Activated naive CD4-positive, alpha-beta T cell treated with anti-CD3 and anti-CD28 coated beads, Interleukin-2, amount 50 U/mL, for 72 hours (primary cell): ENCODE measurements around the gene ADSS1. TPM values are rescaled to one million over a fixed set of nuclear protein-coding genes. Genes with fewer than 3 reads are reported as not detected.
"Not testable (repeated sequence)": the region's sequence is repeated elsewhere in the genome, so short reads cannot be mapped to it uniquely, and the experiment has no call there.

Experiments used
- ATAC-seq, 2 donors: fragments of 150-1000 bp; cut with Tn5 transposase; 2 replicates each; pipeline ENCODE4 v1.10.0; 2021; ENCODE audit warnings: mild to moderate bottlenecking in 2 of 2, moderate library complexity in 2 of 2
- DNase-seq, 2 donors: peaks; one replicate each; pipeline ENCODE4 v3.0.0; 2021 to 2022; ENCODE audit warnings: low spot score in 2 of 2
- H3K27ac Mint-ChIP-seq, 2 donors: one replicate each; pipeline ENCODE4 v1.8.0; 2022; ENCODE audit warnings: mild to moderate bottlenecking in 2 of 2, mixed read lengths in 2 of 2
- H3K36me3 Mint-ChIP-seq, 2 donors: one replicate each; pipeline ENCODE4 v1.8.0; 2022; ENCODE audit warnings: mixed read lengths in 2 of 2
- H3K9me3 Mint-ChIP-seq, 2 donors: one replicate each; pipeline ENCODE4 v1.8.0; 2022; ENCODE audit warnings: mixed read lengths in 2 of 2
- total RNA-seq, 2 donors: library from RNA; stranded (reverse); gene quantifications; one replicate each; pipeline ENCODE4 v1.2.3, GENCODE V29; 2022

ADSS1 gene
- total RNA-seq, 2 donors from 2014 or later = 2.7 to 7.3 TPM

DNA sequence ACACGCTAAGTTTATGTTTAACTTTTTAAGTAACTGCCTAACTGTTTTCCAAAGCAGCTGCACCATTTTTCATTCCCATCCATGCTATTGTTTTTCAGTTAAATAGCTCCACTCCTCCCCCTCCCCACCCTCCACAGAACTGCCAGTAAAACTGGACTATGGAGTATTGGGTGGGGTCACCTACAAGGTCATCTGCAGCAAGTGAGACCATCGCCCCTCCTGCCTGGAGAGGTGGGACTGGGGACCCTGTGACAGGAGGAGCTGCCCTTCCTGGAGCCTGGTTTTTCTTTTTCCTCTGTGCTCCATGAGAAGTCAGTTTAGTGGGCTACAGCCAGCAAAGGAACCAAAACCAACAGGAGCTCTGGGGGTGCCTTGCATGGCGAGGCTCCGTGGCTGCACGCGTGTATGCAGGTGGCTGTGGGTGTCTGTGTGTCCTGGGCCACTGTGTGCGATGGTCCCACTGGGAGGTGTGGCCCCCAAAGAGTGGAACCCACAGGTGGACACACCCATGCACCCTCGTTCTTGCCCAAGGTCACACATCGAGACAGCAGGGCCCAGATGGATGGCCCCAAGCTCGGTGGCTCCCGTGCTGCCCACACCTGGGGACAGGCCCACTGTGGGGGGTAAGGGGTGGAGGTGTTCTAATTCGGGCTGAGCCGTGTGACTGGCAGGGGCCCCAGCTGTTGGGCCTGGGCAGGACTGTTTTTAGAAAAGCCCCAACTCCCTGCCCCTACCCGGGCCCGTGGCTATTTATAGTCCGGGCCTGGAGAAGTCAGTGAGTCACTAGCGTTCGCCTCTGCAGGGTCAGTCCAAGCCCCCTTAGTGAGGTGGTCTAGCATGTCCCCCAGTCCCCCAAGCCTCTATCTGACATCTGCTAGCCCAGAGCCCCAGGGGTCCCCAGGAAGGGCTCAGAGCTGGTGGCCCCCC is 2.3 kb upstream of the ADSS1 start:
- no peaks in the 10 kb centered on the region for H3K9me3 Mint-ChIP-seq
- DNase-seq (no peak), ATAC-seq (no peak)
- no peaks in the 10 kb centered on the region for H3K36me3 Mint-ChIP-seq
- no peak overlapping the region for H3K27ac Mint-ChIP-seq

DNA sequence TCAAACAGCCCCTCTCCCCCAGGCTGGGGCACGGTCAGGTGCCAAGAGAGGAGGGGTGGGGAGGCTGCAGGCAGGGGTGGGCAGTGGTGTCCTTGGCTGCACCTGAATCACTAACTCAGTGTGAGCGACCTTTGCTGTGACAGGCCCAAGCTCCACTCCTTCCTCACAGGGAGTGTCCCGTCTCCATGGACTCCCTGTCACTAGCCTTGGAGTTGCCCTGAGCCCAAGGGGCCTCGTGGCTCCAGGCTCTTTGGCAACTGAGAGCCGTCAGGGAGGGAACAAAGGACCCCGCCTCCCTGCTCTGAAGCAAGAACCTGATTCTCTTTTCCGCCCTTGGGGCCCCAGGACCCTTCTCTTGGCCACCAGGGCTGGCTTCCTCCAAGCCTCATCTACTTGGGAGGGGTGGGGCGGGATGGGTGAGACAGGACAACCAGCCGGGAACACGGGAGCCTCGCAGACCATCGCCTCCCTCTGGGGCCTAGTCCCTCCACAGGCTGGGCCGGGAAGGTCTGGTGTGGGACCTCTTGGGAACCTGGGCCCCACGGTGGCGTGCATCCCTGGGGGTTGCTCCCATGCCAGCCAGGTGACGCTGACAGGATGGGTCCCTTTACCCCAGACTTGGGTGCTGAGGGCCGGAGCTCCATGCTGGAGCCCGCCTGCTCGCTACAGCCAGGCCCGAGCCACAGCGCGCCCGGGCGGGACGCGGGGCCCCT is 935 bp upstream of the ADSS1 start:
- no peak overlapping the region for H3K27ac Mint-ChIP-seq
- peak in 1 of 2 donors; percentile 8 for ATAC-seq
- H3K36me3 Mint-ChIP-seq = no peaks in the 10 kb centered on the region
- DNase-seq = no peak
- no peaks in the 10 kb centered on the region for H3K9me3 Mint-ChIP-seq

DNA sequence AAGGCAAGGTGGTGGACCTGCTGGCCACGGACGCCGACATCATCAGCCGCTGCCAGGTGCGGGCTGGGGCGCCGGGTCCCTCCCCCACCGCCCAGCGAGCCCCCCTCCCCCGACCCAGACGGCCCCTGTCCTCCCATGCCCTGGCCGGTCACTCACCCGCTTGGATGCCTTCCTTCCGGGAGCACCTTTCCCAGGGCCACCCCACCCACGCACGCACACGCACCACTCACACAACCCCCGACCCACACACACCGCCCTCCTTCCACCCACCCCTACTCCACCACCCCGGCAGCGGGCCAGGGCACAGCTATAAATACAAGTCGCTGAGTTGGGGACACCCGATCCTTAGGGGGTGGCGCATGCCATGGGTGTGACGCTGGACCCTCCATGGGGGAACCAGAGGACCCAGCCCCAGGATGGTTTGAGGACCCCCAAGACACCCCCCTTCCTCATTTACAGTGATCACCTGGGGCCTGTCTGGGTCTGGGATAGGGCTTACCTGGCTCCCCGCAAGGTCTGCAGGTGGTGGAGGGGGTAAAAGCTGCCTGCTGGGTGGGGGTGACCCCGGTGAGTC is 465 bp downstream of the ADSS1 start:
- H3K36me3 Mint-ChIP-seq = no peaks in the 10 kb centered on the region
- no peaks in the 10 kb centered on the region for H3K9me3 Mint-ChIP-seq
- ATAC-seq = peak; percentile 4 to 15
- H3K27ac Mint-ChIP-seq = no peak overlapping the region
- peak in 1 of 2 donors; percentile 23 for DNase-seq

DNA sequence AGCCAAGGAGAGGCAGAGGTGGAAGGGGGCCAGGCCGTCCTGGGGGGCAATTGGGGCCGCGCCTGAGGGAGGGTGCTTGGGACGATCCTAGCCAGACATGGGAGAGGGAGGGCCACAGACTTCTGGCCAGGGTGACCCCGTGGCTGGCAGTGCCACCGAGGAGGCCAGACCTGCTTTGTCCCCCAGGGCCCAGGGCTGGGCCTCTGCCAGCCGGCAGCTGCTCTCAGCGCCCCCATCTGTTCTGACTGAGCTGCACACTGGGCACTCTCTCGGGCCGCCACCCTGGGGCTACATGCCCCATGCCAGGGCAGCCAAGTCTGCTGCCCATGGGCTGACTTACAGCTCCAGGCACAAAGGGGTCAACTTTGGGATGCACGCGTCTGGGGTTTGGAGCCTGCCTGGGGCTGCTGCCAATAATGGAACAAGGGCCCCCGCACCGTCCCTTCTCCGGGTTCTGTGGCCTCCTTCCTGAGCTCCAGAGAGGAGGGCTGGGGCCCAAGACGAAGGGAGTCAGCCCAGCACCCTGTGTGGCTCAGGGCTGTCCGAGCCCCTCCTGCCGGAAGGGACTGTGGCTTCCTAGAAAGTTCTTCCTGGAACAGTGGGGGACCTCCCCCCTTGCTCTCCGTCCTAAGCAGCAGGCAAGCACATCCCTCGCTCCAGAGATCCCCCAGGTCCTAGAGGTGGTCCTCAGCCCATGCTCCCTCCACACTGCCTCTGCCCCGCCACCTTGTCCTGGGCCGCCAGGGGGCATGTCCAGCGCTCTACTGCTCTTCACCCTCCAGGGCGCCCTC is 1.1 kb downstream of the ADSS1 start:
- DNase-seq (no peak), ATAC-seq (no peak)
- Mint-ChIP-seq H3K9me3 (no peaks in the 10 kb centered on the region), H3K27ac (no peak overlapping the region), H3K36me3 (no peaks in the 10 kb centered on the region)

DNA sequence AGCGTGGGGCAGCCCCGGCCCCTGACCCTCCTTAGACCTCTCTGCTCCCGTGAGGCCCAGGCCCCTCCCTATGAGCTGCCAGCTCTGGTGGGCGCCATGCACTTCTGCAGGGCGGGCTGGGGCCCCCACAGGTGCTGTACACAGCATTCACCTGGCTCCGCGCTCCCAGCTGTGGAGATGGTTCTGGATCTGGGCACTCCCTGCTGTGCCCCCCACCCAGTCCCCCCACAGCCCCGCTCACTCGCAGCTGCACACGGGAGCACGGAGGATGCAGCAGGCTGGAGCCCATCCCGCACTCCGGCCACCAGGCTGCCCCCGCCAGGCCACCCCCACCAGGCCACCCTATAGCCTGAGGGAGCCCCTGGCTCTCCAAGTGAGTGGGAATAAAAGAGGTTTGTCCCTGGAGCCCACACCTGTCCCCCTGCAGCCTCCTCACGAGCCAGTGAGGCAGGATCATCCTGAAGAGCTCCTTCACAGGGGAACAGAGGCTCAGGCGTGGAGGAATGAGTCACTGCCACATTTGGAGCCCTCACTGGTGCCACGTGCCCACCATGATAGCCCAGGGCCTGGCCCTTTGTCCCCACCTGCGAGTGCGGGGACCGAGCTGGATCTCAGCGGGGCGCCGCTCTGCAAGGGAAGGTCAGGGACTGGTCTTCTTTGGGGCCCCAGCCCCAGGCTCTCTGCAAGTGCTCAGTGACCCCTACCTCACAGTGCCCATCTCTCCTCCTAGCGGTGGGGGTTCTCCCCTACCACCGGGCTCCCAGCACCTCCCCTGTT is 1.9 kb downstream of the ADSS1 start:
- DNase-seq (no peak), ATAC-seq (no peak)
- Mint-ChIP-seq H3K9me3 (no peaks in the 10 kb centered on the region), H3K36me3 (no peaks in the 10 kb centered on the region), H3K27ac (no peak overlapping the region)

DNA sequence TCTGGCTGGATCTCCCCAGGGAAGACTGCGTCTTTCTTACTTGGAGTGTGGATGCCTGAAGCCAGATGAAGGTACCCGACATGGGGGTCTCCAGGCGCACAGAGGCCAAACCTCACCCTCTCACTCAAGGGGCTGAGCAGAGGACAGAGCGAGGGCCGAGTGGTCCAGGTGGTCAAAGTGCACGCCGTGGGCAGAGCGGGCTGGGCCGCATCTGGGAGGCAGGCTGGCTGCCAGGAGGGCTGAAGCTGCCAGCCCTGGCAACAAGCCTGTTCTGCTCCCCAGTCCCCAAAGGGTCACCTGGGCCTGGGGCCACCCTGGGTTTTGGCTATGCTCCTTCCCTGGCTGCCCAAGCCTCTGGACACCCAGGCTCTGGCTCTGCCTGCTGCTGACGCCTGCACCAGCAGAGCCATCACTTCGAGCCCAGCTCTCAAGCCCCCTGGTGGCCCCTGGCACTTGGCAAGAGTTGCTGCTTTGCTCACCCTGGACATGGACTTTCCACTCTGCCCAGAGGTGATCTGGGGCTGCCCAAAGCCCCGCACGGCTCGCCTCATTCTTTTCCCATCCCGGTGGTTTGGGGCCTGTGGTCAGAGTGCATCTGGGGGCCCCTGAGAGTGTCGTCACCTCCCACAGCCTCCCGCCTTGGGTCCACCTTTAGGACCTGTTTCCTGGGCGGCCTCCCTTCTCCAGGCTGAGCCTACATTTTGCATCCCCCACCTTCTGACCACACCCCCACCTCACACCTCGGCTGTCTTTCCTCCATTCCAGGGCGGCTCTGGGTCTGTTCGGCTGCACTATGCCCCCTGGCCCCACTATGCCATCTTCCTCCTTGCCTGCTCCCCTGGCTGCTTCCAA is 2.8 kb downstream of the ADSS1 start:
- ATAC-seq = no peak
- peak overlapping the region in 1 of 2 donors; percentile 68 for H3K27ac Mint-ChIP-seq
- no peak for DNase-seq
- no peaks in the 10 kb centered on the region for H3K36me3 Mint-ChIP-seq
- no peaks in the 10 kb centered on the region for H3K9me3 Mint-ChIP-seq

DNA sequence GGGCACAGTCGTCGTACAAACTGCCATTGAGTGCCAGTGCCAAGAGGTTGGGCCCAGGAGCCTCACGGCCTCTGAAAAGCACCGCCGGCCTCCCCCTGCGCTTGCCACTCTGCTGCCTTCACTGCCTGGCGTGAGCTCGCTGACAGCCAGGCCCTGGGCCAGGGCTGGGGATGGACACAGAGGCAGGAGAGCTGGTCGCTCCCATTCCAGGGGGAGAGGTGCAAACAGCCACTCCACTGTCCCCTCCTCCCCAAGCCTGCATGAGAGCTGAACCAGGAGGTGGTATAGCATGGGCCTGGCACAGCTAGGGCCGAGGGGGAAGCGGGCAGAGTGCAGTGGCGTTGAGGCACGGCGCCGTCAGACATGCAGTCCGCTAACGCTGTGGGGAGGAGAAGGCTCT is 4.6 kb downstream of the ADSS1 start:
- no peaks in the 10 kb centered on the region for H3K36me3 Mint-ChIP-seq
- DNase-seq = no peak

DNA sequence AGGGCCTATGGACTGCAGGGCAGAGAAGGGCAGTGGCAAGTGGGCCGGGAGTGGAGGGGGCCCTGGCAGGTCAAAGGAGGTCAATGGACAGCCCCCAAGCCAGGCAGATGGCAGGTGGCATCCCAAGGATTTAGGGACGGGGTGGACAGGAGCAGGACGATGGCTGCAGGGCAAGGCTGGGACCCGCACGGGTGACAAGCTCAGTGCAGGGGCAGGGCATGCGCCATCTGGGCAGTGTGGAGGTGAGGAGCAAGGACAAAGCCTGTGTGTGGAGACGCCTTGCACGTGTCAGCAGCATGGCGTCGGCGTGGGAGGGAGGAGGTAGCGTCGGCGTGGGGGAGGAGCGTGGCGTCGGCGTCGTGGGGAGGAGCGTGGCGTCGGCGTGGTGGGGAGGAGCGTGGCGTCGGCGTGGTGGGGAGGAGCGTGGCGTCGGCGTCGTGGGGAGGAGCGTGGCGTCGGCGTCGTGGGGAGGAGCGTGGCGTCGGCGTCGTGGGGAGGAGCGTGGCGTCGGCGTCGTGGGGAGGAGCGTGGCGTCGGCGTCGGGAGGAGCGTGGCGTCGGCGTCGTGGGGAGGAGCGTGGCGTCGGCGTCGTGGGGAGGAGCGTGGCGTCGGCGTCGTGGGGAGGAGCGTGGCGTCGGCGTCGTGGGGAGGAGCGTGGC is 5.3 kb downstream of the ADSS1 start:
- not testable (repeated sequence) for DNase-seq, H3K27ac Mint-ChIP-seq, H3K9me3 Mint-ChIP-seq, ATAC-seq, H3K36me3 Mint-ChIP-seq

More for the DNA sequence above, 4.6 kb downstream of the ADSS1 start:
- no peak for ATAC-seq
- no peak overlapping the region for H3K27ac Mint-ChIP-seq
- H3K9me3 Mint-ChIP-seq = no peaks in the 10 kb centered on the region

DNA sequence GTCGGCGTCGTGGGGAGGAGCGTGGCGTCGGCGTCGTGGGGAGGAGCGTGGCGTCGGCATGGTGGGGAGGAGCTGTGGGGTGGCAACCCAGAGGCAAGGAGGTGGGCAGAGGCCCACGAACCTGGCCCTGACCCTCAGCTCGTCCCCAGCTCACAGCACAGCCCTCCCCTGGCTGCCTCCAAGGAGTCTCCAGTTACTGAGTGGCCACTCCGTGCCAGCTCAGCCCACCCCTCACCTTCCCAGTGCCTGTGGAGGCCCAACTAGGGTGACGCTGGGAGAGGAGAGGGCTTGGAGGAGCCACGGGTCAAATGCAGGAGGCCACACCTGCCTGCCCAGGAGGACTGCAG is 5.8 kb downstream of the ADSS1 start:
- DNase-seq (no peak), ATAC-seq (no peak)
- Mint-ChIP-seq H3K9me3 (no peaks in the 10 kb centered on the region), H3K27ac (no peak overlapping the region), H3K36me3 (no peaks in the 10 kb centered on the region)

DNA sequence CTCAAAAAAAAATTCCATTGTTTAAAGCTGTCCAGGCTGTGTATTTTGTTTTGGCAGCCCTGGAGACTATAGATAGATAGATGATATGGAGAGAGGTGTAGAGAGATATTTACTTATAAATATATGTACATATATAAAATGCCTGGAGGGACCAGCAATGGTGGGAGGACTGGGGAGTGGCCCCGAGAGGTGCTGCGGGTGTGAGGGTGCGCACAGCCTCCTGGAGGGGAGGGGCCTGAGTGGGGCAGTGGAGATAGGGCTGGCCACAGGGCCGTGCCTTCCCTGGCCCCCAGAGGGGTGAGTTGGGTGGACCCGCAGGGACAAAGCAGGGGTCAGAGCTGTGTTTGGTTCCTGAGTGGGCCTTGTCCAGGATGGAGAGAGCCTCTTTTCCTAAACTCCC is 6.5 kb downstream of the ADSS1 start:
- Mint-ChIP-seq H3K9me3 (no peaks in the 10 kb centered on the region), H3K36me3 (no peaks in the 10 kb centered on the region), H3K27ac (peak overlapping the region in 1 of 2 donors; percentile 50)
- ATAC-seq (no peak), DNase-seq (no peak)

DNA sequence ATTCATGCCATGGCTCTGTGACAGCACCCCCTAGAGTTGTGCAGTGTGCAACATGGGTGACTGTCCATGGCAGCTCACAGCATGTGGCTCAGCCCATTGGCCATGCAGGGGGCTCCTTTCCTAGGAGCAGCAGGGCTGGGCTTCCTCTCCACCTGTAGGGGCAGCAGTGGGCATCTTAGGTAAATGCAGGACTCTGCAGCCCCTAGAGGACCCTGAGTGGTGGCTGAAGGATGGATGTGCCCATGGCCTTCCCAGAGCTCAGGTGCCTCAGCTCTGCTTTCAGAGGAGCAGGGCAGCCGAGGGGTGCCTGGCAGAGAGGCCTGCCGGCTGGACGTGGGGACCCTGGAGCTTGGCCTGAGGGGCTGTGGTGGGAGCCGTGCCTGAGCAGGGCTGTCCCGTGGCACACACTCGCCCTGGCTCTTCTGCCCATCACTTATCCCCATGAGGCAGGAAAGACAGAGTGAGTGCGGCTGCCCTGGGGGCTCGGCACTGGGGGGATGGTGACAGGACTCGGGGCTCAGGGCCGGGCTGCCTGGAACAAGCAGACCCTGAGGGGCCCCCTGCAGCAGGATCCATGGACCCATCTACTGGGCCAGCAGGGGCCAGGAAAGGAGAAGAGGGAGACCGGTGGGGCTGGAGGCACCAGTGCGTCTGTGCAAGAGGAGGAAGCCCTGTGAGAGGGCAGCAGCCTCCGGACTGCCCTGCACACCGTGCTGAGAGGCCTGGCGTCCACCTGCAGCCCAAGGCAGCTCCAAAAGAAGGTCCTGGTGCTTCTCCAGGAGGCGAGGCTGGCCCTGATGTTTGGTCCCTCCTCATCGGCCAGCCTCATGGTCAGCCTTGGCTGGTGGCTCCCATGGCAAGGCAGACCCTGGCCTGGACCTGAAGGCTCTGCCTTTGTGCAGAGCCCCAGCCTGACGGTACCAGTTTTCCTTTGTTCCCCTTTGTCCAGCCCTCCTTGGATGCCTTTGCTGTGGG is 7.6 kb downstream of the ADSS1 start:
- Mint-ChIP-seq H3K9me3 (no peaks in the 10 kb centered on the region), H3K36me3 (no peaks in the 10 kb centered on the region), H3K27ac (no peak overlapping the region)
- no peak for ATAC-seq
- no peak for DNase-seq

DNA sequence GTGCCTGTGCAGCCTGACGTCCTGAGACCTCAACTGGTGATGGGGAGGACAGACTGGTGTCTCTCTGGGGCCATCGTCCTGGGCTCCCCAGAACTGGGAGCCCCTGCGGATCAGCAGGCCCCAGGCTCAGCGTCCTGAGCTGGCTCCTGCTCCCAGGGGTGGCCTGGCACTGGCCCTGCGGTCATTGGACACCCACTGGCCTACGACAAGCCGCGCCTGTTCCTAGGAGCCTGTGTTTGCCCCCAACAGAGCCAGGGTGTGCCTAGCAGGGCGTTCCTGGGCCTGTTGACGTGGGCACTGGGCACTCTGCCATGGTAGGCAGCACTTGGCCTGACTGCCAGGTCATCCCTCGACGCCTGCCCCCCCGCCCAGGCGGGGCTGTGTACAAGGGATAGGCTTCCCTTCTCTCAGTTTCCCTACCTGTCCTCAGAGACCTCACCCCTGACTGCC is 8.4 kb downstream of the ADSS1 start:
- no peak for DNase-seq

DNA sequence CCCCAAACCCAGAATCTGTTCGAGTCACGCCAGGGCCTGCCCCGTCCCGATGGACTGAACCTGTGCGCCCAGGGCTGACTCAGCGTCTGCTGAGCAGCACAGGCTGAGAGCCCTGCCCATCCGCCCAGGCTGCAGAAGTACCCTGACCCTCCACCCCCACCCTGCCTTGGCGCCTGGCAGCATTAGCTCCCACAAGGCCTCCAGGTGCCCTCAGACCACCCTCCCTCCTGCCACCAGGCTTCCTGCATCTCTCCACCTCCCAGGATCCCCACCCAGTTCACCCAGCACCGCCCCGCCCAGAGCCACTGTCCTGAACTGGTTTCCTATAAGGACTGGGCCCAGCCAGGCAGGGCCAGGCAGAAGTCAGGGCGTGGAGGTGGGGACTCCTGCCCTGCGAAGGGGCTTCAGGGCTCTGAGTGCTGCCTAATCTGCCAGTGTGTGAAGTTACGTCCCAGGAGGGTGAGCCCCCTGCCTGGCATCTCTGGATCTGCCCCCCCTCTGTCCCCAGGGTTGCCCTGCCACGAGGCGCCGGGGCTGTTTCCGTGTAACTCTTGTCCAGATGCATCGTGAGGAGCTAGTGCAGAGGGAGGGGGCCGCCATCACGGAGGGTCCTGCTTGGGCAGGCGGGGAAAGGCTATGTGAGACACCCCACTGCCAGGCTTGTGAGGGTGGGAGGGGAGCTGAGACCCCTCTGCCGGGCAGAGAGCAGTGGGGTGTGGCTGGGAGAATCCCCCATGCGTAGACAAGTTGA is 9.1 kb downstream of the ADSS1 start:
- DNase-seq (no peak), ATAC-seq (no peak)
- Mint-ChIP-seq H3K27ac (no peak overlapping the region), H3K9me3 (no peaks in the 10 kb centered on the region), H3K36me3 (no peaks in the 10 kb centered on the region)

More for the DNA sequence above, 8.4 kb downstream of the ADSS1 start:
- ATAC-seq = no peak
- no peak overlapping the region for H3K27ac Mint-ChIP-seq
- no peaks in the 10 kb centered on the region for H3K9me3 Mint-ChIP-seq
- no peaks in the 10 kb centered on the region for H3K36me3 Mint-ChIP-seq
